ENCODE results near the gene TRIM60. TPM values are rescaled to one million over a fixed set of nuclear protein-coding genes. Genes with fewer than 3 reads are reported as not detected.
"Not testable (repeated sequence)": the region's sequence is repeated elsewhere in the genome, so short reads cannot be mapped to it uniquely, and the experiment has no call there.

TRIM60 gene
- total RNA-seq, 4 donors from 2014 or later = not detected

- H3K4me3 ChIP-seq = no peak overlapping the region
- H3K9me3 ChIP-seq = no peaks in the 10 kb centered on the region
- no peak overlapping the region for H3K27ac ChIP-seq
- no peak for ATAC-seq
- TF ChIP-seq EP300 (IDR thresholded peaks at IDR 0.05) = no peak
- H3K27me3 ChIP-seq = no peaks in the 10 kb centered on the region
- no peaks in the 10 kb centered on the region for H3K4me1 ChIP-seq
- 80 to 86% methylated on average over 5 to 6 of the region's 6 CpGs for WGBS, 2 donors (ENCODE audit: low coverage in 1 of 2)
- no peaks in the 10 kb centered on the region for H3K36me3 ChIP-seq
Observed at GRCh38 chr4:164997941-164998340, 33.9 kb upstream of the TRIM60 start.

DNA sequence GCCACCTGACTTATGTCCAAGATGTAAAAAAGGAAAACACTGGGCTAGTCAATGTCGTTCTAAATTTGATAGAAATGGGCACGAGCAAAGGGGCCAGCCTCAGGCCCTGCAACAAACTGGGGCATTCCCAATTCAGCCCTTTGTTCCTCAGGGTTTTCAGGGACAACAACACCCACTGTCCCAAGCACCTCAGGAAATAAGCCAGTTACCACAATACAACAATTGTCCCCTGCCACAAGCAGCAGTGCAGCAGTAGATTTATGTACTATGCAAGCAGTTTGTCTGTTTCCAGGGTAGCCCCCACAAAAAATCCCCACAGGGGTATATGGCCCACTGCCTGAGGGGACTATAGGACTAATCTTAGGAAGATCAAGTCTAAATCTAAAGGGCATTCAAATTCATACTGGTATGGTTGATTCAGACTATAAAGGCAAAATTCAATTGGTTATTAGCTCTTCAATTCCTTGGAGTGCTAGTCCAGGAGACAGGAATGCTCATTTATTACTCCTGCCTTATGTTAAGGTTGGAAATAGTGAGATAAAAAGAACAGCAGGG, 33.2 kb upstream of the TRIM60 start:
- not testable (repeated sequence) for ATAC-seq, H3K4me3 ChIP-seq, H3K27ac ChIP-seq, H3K4me1 ChIP-seq, H3K36me3 ChIP-seq, H3K27me3 ChIP-seq, H3K9me3 ChIP-seq
- 79 to 100% methylated on average over 1 to 2 of the region's 2 CpGs for WGBS, 2 donors (ENCODE audit: low coverage in 1 of 2)

DNA sequence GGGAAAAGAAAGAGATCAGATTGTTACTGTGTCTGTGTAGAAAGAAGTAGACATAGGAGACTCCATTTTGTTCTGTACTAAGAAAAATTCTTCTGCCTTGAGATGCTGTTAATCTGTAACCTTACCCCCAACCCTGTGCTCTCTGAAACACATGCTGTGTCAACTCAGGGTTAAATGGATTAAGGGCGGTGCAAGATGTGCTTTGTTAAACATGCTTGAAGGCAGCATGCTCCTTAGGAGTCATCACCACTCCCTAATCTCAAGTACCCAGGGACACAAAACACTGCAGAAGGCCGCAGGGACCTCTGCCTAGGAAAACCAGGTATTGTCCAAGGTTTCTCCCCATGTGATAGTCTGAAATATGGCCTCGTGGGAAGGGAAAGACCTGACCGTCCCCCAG, 29.8 kb upstream of the TRIM60 start:
- WGBS, 2 donors (ENCODE audit: low coverage in 1 of 2) = 86% methylated on average over 2 of the region's 4 CpGs; no CpG with 5 or more reads in 1 of the 2 donors
- H3K27me3 ChIP-seq, H3K27ac ChIP-seq, H3K9me3 ChIP-seq, H3K36me3 ChIP-seq, ATAC-seq, H3K4me3 ChIP-seq: not testable (repeated sequence)
- peaks cover 0 to 15% (median 0%) of the 10 kb centered on the region in 3 donors for H3K4me1 ChIP-seq

DNA sequence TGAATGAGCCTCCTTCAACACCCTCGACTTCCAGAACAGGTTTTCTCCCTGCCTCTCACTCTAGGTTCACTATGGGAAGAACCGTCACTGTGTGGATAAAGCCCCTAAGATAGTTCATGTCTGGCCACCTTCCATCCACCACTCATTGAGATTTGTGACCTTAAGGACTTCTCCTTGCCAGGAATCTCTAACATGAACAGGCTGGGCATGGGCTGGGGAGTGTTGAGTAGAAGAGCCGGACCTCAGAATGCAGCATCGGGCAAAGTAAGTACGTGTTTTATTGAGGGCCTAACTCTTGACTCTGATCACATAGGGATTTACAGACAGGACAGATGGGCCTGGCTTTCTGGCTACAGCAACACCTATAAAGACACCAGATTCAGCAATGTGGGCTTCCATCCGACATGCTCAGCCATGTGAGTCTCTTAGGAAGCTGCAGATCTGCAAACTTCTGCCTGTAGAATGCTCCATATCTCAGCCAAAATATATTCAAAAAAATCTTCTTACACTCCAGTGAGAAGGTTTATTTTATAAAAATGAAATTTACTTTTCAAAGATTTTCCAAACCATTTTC, 26.4 kb upstream of the TRIM60 start:
- 47 to 51% methylated on average over 5 to 6 of the region's 6 CpGs for WGBS, 2 donors (ENCODE audit: low coverage in 1 of 2)

GRCh38 chr4:165006456-165006855, 25.3 kb upstream of the TRIM60 start:
- Histone ChIP-seq H3K36me3 (no peaks in the 10 kb centered on the region), H3K27ac (no peak overlapping the region), H3K4me1 (peaks cover 0 to 15% (median 0%) of the 10 kb centered on the region in 3 donors), H3K27me3 (no peaks in the 10 kb centered on the region), H3K9me3 (no peaks in the 10 kb centered on the region), H3K4me3 (no peak overlapping the region)
- TF ChIP-seq EP300 (IDR thresholded peaks at IDR 0.05) (no peak), POLR2A (IDR thresholded peaks at IDR 0.05) (no peak), POLR2AphosphoS5 (IDR thresholded peaks at IDR 0.05) (no peak)
- TF ChIP-seq, protein P1, sequence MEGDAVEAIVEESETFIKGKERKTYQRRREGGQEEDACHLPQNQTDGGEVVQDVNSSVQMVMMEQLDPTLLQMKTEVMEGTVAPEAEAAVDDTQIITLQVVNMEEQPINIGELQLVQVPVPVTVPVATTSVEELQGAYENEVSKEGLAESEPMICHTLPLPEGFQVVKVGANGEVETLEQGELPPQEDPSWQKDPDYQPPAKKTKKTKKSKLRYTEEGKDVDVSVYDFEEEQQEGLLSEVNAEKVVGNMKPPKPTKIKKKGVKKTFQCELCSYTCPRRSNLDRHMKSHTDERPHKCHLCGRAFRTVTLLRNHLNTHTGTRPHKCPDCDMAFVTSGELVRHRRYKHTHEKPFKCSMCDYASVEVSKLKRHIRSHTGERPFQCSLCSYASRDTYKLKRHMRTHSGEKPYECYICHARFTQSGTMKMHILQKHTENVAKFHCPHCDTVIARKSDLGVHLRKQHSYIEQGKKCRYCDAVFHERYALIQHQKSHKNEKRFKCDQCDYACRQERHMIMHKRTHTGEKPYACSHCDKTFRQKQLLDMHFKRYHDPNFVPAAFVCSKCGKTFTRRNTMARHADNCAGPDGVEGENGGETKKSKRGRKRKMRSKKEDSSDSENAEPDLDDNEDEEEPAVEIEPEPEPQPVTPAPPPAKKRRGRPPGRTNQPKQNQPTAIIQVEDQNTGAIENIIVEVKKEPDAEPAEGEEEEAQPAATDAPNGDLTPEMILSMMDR (IDR thresholded peaks at IDR 0.05) = no peak
- 69 to 84% methylated on average over 5 to 6 of the region's 9 CpGs for WGBS, 2 donors (ENCODE audit: low coverage in 1 of 2)
- no peak for ATAC-seq

More for the DNA sequence above, 26.4 kb upstream of the TRIM60 start:
- Histone ChIP-seq H3K27ac (no peak overlapping the region), H3K27me3 (no peaks in the 10 kb centered on the region), H3K4me3 (no peak overlapping the region), H3K9me3 (no peaks in the 10 kb centered on the region), H3K36me3 (no peaks in the 10 kb centered on the region), H3K4me1 (peaks cover 0 to 15% (median 0%) of the 10 kb centered on the region in 3 donors)
- no peak for ATAC-seq
- TF ChIP-seq, protein P1 (IDR thresholded peaks at IDR 0.05) = no peak
- no peak for TF ChIP-seq EP300 (IDR thresholded peaks at IDR 0.05)
- TF ChIP-seq POLR2AphosphoS5 (IDR thresholded peaks at IDR 0.05) = no peak
- TF ChIP-seq POLR2A (IDR thresholded peaks at IDR 0.05) = no peak

DNA sequence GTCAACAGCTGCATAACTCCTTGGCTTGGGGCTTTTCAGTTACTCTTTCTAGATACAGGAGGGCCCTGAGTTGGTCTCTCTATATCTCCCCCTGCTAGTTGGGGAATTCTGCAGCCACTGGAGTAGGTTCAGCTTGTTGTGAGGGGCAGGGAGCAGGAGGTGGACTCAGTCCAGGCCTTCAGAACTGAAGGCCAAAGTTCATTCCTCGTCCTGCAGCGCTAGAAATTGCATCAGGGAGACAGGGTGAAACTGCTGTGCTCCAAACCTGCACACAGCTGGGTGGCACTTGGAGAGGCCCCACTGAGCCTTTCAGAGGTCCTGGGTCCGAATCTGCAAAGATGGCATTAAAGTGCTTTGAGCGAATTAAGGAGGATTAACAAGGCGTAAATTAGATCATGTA, 24.9 kb upstream of the TRIM60 start:
- no peak for ATAC-seq
- Histone ChIP-seq H3K27me3 (no peaks in the 10 kb centered on the region), H3K36me3 (no peaks in the 10 kb centered on the region), H3K4me1 (peaks cover 0 to 15% (median 0%) of the 10 kb centered on the region in 3 donors), H3K4me3 (no peak overlapping the region), H3K9me3 (no peaks in the 10 kb centered on the region), H3K27ac (no peak overlapping the region)
- WGBS, 2 donors (ENCODE audit: low coverage in 1 of 2) = 75 to 100% methylated on average over 1 to 3 of the region's 5 CpGs
- TF ChIP-seq POLR2AphosphoS5 (IDR thresholded peaks at IDR 0.05) (no peak), POLR2A (IDR thresholded peaks at IDR 0.05) (no peak), EP300 (IDR thresholded peaks at IDR 0.05) (no peak)
- TF ChIP-seq, protein P1 (IDR thresholded peaks at IDR 0.05) = no peak
